HepG2 (cell line): ENCODE data around the gene DFFA. TPM values are rescaled to one million over a fixed set of nuclear protein-coding genes. Genes with fewer than 3 reads are reported as not detected.

ENCODE experiments used
- ATAC-seq: fragments of 200-7000 bp; cut with Tn5 transposase; 3 replicates; pipeline ENCODE4 v1.9.1; 2020; ENCODE audit warnings: mild to moderate bottlenecking, moderate library complexity
- BruUV-seq: library from RNA; stranded (reverse); fragments of 400-500 nt; replicated peaks from 2 replicates; lab custom pipeline; 2021; lab: Mats Ljungman, UMichigan
- CTCF ChIA-PET: fragments of 300-600 bp; formaldehyde crosslinking; extraction: SDS; loops from one replicate; lab custom pipeline; 2021; ENCODE audit warnings: low total read pairs, inconsistent platforms, low intra/inter-chr PET ratio; lab: Yijun Ruan, JAX
- POLR2A ChIA-PET: fragments of 350-600 bp; sonication (Branson Sonifier 250); formaldehyde crosslinking; loops from one replicate; lab custom pipeline; 2020; ENCODE audit warnings: antibody characterized with exemption, inconsistent platforms; lab: Yijun Ruan, JAX
- DNase-seq: peaks from one replicate; pipeline ENCODE4 v3.0.0-alpha.2; 2015; ENCODE audit warnings: low spot score
- FAIRE-seq: peaks from 3 replicates; lab custom pipeline; 2011; peaks lifted over from hg19 to GRCh38; lab: Jason Lieb, UNC
- H2AFZ ChIP-seq: one replicate; pipeline ENCODE4 v1.6.1; 2011; ENCODE audit warnings: low read length, inconsistent platforms
- H3K27ac ChIP-seq: fragments of 300-600 bp; 3 replicates; pipeline ENCODE4 v1.8.0; 2011; ENCODE audit warnings: mixed run types, mild to moderate bottlenecking, mixed read lengths, low read length, inconsistent platforms; ENCODE audit not compliant: insufficient read depth; ENCODE audit errors: extremely low read length
- H3K27me3 ChIP-seq, 2 experiments: fragments of 200-600 bp in 1 of 2; 2 replicates in 1 of 2; 3 replicates in 1 of 2; pipeline versions ENCODE4 v1.6.0 to v1.8.0; 2011; ENCODE audit warnings: low read length in 2 of 2, mild to moderate bottlenecking in 2 of 2, moderate library complexity in 2 of 2, inconsistent platforms in 1 of 2; ENCODE audit not compliant: insufficient read depth in 2 of 2, control insufficient read depth in 1 of 2
- H3K36me3 ChIP-seq, 2 experiments: fragments of 200-600 bp in 1 of 2; replicated peaks in 1 of 2; 2 replicates in 1 of 2; 3 replicates in 1 of 2; pipeline versions ENCODE4 v1.5.1 to v1.8.0; 2011; ENCODE audit warnings: low read length in 2 of 2, inconsistent platforms in 1 of 2; ENCODE audit not compliant: insufficient read depth in 2 of 2, control insufficient read depth in 1 of 2
- H3K4me1 ChIP-seq: 2 replicates; pipeline ENCODE4 v1.5.1; 2012; ENCODE audit warnings: low read length, inconsistent platforms; ENCODE audit not compliant: insufficient read depth
- H3K4me2 ChIP-seq: 2 replicates; pipeline ENCODE4 v1.6.0; 2011; ENCODE audit warnings: low read depth, low read length, inconsistent platforms
- H3K4me3 ChIP-seq, 3 experiments: fragments of 200-600 bp in 1 of 3; sonication (generic), shearing (Covaris generic) in 1 of 3; replicated peaks in 1 of 3; 2 replicates each; pipeline ENCODE4 v1.5.1; 2011 to 2016; ENCODE audit warnings: low read length in 3 of 3, inconsistent platforms in 2 of 3, low read depth in 2 of 3, mild to moderate bottlenecking in 2 of 3, control low read depth in 1 of 3, mixed read lengths in 1 of 3; ENCODE audit not compliant: insufficient read depth in 1 of 3
- H3K79me2 ChIP-seq: one replicate; pipeline ENCODE4 v1.6.1; 2011; ENCODE audit warnings: low read length, inconsistent platforms; ENCODE audit not compliant: insufficient read depth
- H3K9ac ChIP-seq: 2 replicates; pipeline ENCODE4 v1.6.0; 2011; ENCODE audit warnings: mild to moderate bottlenecking, low read depth, low read length, inconsistent platforms; ENCODE audit not compliant: insufficient read depth
- H3K9me3 ChIP-seq: 2 replicates; pipeline ENCODE4 v1.5.1; 2012; ENCODE audit warnings: mild to moderate bottlenecking, low read length
- H4K20me1 ChIP-seq: 2 replicates; pipeline ENCODE4 v1.6.0; 2011; ENCODE audit warnings: inconsistent platforms, mild to moderate bottlenecking, low read length, moderate library complexity; ENCODE audit not compliant: insufficient read depth
- AHR ChIP-seq: IDR thresholded peaks from 2 replicates; pipeline ENCODE4 v1.6.1; 2018; ENCODE audit warnings: missing genetic modification reagents, missing compliant biosample characterization
- HNRNPH1 ChIP-seq: fragments of 200-400 bp; formaldehyde crosslinking; optimal IDR thresholded peaks from 2 replicates; pipeline ENCODE3; 2017; ENCODE audit warnings: mild to moderate bottlenecking, low read depth, low read length
- NRL ChIP-seq: sonication (generic); formaldehyde crosslinking; IDR thresholded peaks from 2 replicates; pipeline ENCODE4 v1.5.0; 2020; ENCODE audit warnings: missing genetic modification reagents, mild to moderate bottlenecking, moderate library complexity, borderline replicate concordance
- POLR2A ChIP-seq, 2 experiments: IDR thresholded peaks; 2 replicates each; pipeline ENCODE4 v1.6.1; 2011; ENCODE audit warnings: low read depth in 2 of 2, low read length in 2 of 2, mild to moderate bottlenecking in 1 of 2, moderate library complexity in 1 of 2; ENCODE audit not compliant: insufficient read depth in 1 of 2
- PRPF4 ChIP-seq: fragments of 200-400 bp; formaldehyde crosslinking; IDR thresholded peaks from 2 replicates; pipeline ENCODE4 v1.6.1; 2016; ENCODE audit warnings: low read length, low read depth; ENCODE audit not compliant: poor library complexity, severe bottlenecking
- RARA ChIP-seq: IDR thresholded peaks from 2 replicates; pipeline ENCODE4 v1.6.1; 2016; ENCODE audit warnings: missing genetic modification reagents, missing compliant biosample characterization
- SIN3B ChIP-seq: fragments of 150-350 bp; IDR thresholded peaks from 2 replicates; pipeline ENCODE4 v1.6.1; 2014; ENCODE audit warnings: low read length
- SRY ChIP-seq: sonication (generic); formaldehyde crosslinking; IDR thresholded peaks from 2 replicates; pipeline ENCODE4 v1.8.0; 2022; ENCODE audit warnings: mild to moderate bottlenecking, missing genetic modification reagents
- TARDBP ChIP-seq: sonication (generic); formaldehyde crosslinking; IDR thresholded peaks from 2 replicates; pipeline ENCODE4 v1.8.0; 2022; ENCODE audit warnings: mild to moderate bottlenecking, missing genetic modification reagents
- WIZ ChIP-seq: sonication (generic); formaldehyde crosslinking; IDR thresholded peaks from 2 replicates; pipeline ENCODE4 v1.5.1; 2020; ENCODE audit warnings: mild to moderate bottlenecking, missing genetic modification reagents
- ZBTB2 ChIP-seq: sonication (generic); formaldehyde crosslinking; IDR thresholded peaks from 2 replicates; pipeline ENCODE4 v1.8.0; 2022; ENCODE audit warnings: low read depth, missing genetic modification reagents
- ZNF382 ChIP-seq: sonication (generic); formaldehyde crosslinking; IDR thresholded peaks from 2 replicates; pipeline ENCODE4 v1.5.0; 2020; ENCODE audit warnings: missing genetic modification reagents, mild to moderate bottlenecking, borderline replicate concordance
- ZNF496 ChIP-seq: sonication (generic); formaldehyde crosslinking; IDR thresholded peaks from 2 replicates; pipeline ENCODE4 v1.8.1; 2023; ENCODE audit warnings: mild to moderate bottlenecking, moderate library complexity, missing genetic modification reagents; ENCODE audit not compliant: insufficient replicate concordance
- ZSCAN20 ChIP-seq: sonication (generic); formaldehyde crosslinking; IDR thresholded peaks from 2 replicates; pipeline ENCODE4 v1.4.0; 2020; ENCODE audit warnings: missing genetic modification reagents, mild to moderate bottlenecking, borderline replicate concordance
- ZSCAN31 ChIP-seq: sonication (generic); formaldehyde crosslinking; IDR thresholded peaks from 2 replicates; pipeline ENCODE4 v1.5.0; 2020; ENCODE audit warnings: low read depth, mild to moderate bottlenecking, missing genetic modification reagents
- WGBS: methylation state at CpG from one replicate; pipeline ENCODE4 v1.1.6; 2017; ENCODE audit warnings: low lambda C conversion rate; 5-methylcytosine and 5-hydroxymethylcytosine counted together
- in situ Hi-C: cut with HindIII; loops from 2 replicates; pipeline ENCODE4 v1.10.0; 2017; ENCODE audit warnings: low pct_unique_long_range_greater_than_20kb; ENCODE audit not compliant: extremely low pct_ligation_motif_present
- intact Hi-C: fragments of 100-400 bp; cut with micrococcal nuclease; formaldehyde crosslinking; loops from one replicate; pipeline ENCODE4 v1.10.0; 2022; ENCODE audit not compliant: unreplicated experiment
- polyA plus RNA-seq, 8 experiments: library from polyadenylated mRNA; depleted of rRNA in 3 of 8; stranded (reverse) in 7 of 8; unstranded in 1 of 8; fragments of >200 nt; fragmentation: Illumina TruSeq in 4 of 8; extraction: Trizol in 4 of 8; gene quantifications; 2 replicates each; pipeline versions ENCODE4 v1.2.1 to v1.2.3, GENCODE V29; 2011 to 2016; ENCODE audit warnings: low read depth in 4 of 8, missing spikeins in 1 of 8, mixed read lengths in 1 of 8; ENCODE audit not compliant: insufficient read depth in 1 of 8
- total RNA-seq, 5 experiments: library from RNA; depleted of rRNA; stranded (reverse); fragments of >200 nt; fragmentation: Illumina TruSeq; extraction: Trizol; gene quantifications; 2 replicates each; pipeline ENCODE4 v1.2.3, GENCODE V29; 2016; ENCODE audit warnings: low read depth in 1 of 5
- TF ChIP-seq, protein P1 (sequence below): sonication (generic); formaldehyde crosslinking; IDR thresholded peaks from 2 replicates; pipeline ENCODE4 v1.5.0; 2020; ENCODE audit warnings: mild to moderate bottlenecking, missing genetic modification reagents
- TF ChIP-seq, protein P2 (sequence below): sonication (generic); formaldehyde crosslinking; IDR thresholded peaks from 2 replicates; pipeline ENCODE4 v1.5.0; 2020; ENCODE audit warnings: missing genetic modification reagents
- TF ChIP-seq, protein P3 (sequence below): sonication (generic); formaldehyde crosslinking; IDR thresholded peaks from 2 replicates; pipeline ENCODE4 v1.4.0; 2020; ENCODE audit warnings: missing genetic modification reagents, mild to moderate bottlenecking, borderline replicate concordance

Gene DFFA
- total and polyA plus RNA-seq, 2 of the 13 experiments (the other 11 are each of a cell fraction or from before 2014, with no cell fraction given) = 16.5 to 33.9 TPM

GRCh38 chr1:10498231-10498630 is 25.9 kb upstream of the DFFA start (continued):
- TF ChIP-seq, protein P1, sequence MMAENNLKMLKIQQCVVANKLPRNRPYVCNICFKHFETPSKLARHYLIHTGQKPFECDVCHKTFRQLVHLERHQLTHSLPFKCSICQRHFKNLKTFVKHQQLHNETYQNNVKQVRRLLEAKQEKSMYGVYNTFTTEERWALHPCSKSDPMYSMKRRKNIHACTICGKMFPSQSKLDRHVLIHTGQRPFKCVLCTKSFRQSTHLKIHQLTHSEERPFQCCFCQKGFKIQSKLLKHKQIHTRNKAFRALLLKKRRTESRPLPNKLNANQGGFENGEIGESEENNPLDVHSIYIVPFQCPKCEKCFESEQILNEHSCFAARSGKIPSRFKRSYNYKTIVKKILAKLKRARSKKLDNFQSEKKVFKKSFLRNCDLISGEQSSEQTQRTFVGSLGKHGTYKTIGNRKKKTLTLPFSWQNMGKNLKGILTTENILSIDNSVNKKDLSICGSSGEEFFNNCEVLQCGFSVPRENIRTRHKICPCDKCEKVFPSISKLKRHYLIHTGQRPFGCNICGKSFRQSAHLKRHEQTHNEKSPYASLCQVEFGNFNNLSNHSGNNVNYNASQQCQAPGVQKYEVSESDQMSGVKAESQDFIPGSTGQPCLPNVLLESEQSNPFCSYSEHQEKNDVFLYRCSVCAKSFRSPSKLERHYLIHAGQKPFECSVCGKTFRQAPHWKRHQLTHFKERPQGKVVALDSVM = no peak
- TF ChIP-seq NRL (CRISPR knock-in tag) (no peak), RARA (CRISPR knock-in tag) (no peak), ZSCAN20 (CRISPR knock-in tag) (no peak), POLR2A (IDR thresholded peaks at IDR 0.05; ENCODE audit: insufficient read depth in 1 of 2, low read depth in 2 of 2, low read length in 2 of 2) (no peak), WIZ (CRISPR knock-in tag) (no peak), SIN3B (no peak), ZNF496 (CRISPR knock-in tag) (no peak)
- TF ChIP-seq, protein P2, sequence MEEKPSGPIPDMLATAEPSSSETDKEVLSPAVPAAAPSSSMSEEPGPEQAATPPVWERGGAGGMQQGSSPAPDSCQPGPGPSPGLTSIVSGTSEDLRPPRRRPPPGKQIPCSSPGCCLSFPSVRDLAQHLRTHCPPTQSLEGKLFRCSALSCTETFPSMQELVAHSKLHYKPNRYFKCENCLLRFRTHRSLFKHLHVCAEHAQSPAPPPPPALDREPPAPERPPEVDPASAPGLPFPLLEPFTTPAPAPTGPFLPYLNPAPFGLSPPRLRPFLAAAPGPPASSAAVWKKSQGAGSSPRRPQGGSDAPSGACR (CRISPR knock-in tag) = no peak
- TF ChIP-seq, all 625 proteins: peak for 0

DNA sequence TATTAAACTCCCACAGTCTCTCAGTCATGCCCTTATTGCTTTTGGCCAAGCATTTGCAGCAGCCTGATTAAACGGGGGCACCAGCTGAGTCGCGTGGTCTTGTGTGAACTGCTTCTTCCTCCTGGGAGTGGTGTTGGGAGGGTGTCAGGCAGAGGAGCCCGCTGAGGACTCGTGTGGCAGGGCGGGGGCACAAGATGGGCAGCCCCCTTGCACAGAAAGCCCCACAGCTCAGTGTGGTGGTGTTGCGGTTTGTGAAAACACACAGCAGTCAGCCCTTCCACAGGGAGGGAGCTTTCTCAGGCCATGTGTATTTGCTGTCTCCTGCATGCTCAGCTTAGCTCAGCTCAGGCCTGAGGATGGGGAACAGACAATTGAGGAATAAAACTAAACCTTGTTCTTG is 24.8 kb upstream of the DFFA start:
- Histone ChIP-seq H3K9ac (no peak overlapping the region), H3K9me3 (no peaks in the 10 kb centered on the region), H2AFZ (no peak overlapping the region), H3K27ac (no peak overlapping the region), H4K20me1 (peaks cover 16% of the 10 kb centered on the region), H3K27me3 (no peaks in the 10 kb centered on the region), H3K36me3 (peaks cover 2 to 15% of the 10 kb centered on the region in 2 experiments), H3K79me2 (peaks cover 43% of the 10 kb centered on the region), H3K4me3 (no peak overlapping the region), H3K4me2 (no peak overlapping the region), H3K4me1 (peaks cover 13% of the 10 kb centered on the region)
- intact Hi-C loops (no loop called here), in situ Hi-C loops (loop anchor here (5.0 kb wide), 1 partner anchor 65 kb away; the partner anchor contains the start of gene CENPS)
- no TSS peak for BruUV-seq
- WGBS = 99% methylated on average over 7 of the region's 7 CpGs
- no peak for FAIRE-seq
- POLR2A ChIA-PET = no interaction called here
- no peak for ATAC-seq
- CTCF ChIA-PET = no interaction called here
- no peak for DNase-seq
- TF ChIP-seq SRY (CRISPR knock-in tag) (no peak), TARDBP (CRISPR knock-in tag) (no peak), HNRNPH1 (no peak), PRPF4 (no peak), AHR (no peak), ZBTB2 (CRISPR knock-in tag) (no peak), ZSCAN31 (CRISPR knock-in tag) (no peak), ZNF382 (CRISPR knock-in tag) (no peak)
- TF ChIP-seq, protein P2 (CRISPR knock-in tag) = no peak
- TF ChIP-seq, protein P3, sequence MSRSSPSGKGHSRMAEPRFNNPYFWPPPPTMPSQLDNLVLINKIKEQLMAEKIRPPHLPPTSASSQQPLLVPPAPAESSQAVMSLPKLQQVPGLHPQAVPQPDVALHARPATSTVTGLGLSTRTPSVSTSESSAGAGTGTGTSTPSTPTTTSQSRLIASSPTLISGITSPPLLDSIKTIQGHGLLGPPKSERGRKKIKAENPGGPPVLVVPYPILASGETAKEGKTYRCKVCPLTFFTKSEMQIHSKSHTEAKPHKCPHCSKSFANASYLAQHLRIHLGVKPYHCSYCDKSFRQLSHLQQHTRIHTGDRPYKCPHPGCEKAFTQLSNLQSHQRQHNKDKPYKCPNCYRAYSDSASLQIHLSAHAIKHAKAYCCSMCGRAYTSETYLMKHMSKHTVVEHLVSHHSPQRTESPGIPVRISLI (CRISPR knock-in tag) = no peak
